MM.1S (cell line): ENCODE measurements around the gene DOK6.

Source experiments
- DNase-seq: peaks from one replicate; pipeline ENCODE4 v3.0.0-alpha.2; 2015
- H2AFZ ChIP-seq: fragments of 300-600 bp; sonication (generic); 2 replicates; pipeline ENCODE4 v1.6.0; 2016; ENCODE audit warnings: antibody characterized with exemption, low read length
- H3F3A ChIP-seq: fragments of 300-600 bp; sonication (generic); 2 replicates; pipeline ENCODE4 v1.6.1; 2016; ENCODE audit warnings: mild to moderate bottlenecking, antibody characterized with exemption, low read length, moderate library complexity, mixed read lengths; ENCODE audit not compliant: insufficient read depth
- H3K27ac ChIP-seq: fragments of 300-600 bp; sonication (generic); 2 replicates; pipeline ENCODE4 v1.5.1; 2016; ENCODE audit warnings: mild to moderate bottlenecking, low read length
- H3K27me3 ChIP-seq: fragments of 300-600 bp; sonication (generic); replicated peaks from 2 replicates; pipeline ENCODE4 v1.6.0; 2016; ENCODE audit warnings: low read length; ENCODE audit not compliant: insufficient read depth
- H3K36me3 ChIP-seq: fragments of 300-600 bp; sonication (generic); replicated peaks from 2 replicates; pipeline ENCODE4 v1.6.1; 2016; ENCODE audit warnings: mild to moderate bottlenecking, low read length, mixed read lengths; ENCODE audit not compliant: insufficient read depth
- H3K4me1 ChIP-seq: fragments of 300-600 bp; sonication (generic); 2 replicates; pipeline ENCODE4 v1.6.1; 2016; ENCODE audit warnings: low read length, mixed read lengths
- H3K4me2 ChIP-seq: fragments of 300-600 bp; sonication (generic); 2 replicates; pipeline ENCODE4 v1.6.0; 2016; ENCODE audit warnings: low read depth, low read length
- H3K4me3 ChIP-seq: fragments of 300-600 bp; sonication (generic); 2 replicates; pipeline ENCODE4 v1.5.1; 2016; ENCODE audit warnings: low read length, mixed read lengths
- H3K79me2 ChIP-seq: fragments of 300-600 bp; sonication (generic); 2 replicates; pipeline ENCODE4 v1.6.1; 2016; ENCODE audit warnings: mixed run types, low read length, mixed read lengths
- H3K9ac ChIP-seq: fragments of 300-600 bp; sonication (generic); 2 replicates; pipeline ENCODE4 v1.6.1; 2016; ENCODE audit warnings: low read length, mixed read lengths
- H3K9me2 ChIP-seq: fragments of 300-600 bp; sonication (generic); replicated peaks from 2 replicates; pipeline ENCODE4 v1.6.1; 2016; ENCODE audit warnings: mild to moderate bottlenecking, low read length, mixed read lengths; ENCODE audit not compliant: insufficient read depth
- H3K9me3 ChIP-seq: fragments of 300-600 bp; sonication (generic); replicated peaks from 2 replicates; pipeline ENCODE4 v1.6.1; 2016; ENCODE audit warnings: mild to moderate bottlenecking, low read length, mixed read lengths; ENCODE audit not compliant: insufficient read depth
- H4K20me1 ChIP-seq: fragments of 300-600 bp; sonication (generic); 2 replicates; pipeline ENCODE4 v1.6.1; 2016; ENCODE audit warnings: mild to moderate bottlenecking, low read length, moderate library complexity, mixed read lengths; ENCODE audit not compliant: insufficient read depth
- EZH2 ChIP-seq: fragments of 300-600 bp; sonication (generic); optimal IDR thresholded peaks from 2 replicates; pipeline ENCODE3; 2017; ENCODE audit warnings: low read depth, mild to moderate bottlenecking, antibody characterized with exemption, low read length, mixed read lengths
- EZH2phosphoT487 ChIP-seq: fragments of 300-600 bp; sonication (generic); IDR thresholded peaks from 2 replicates; pipeline ENCODE4 v1.6.1; 2018; ENCODE audit warnings: antibody characterized with exemption, low read length
- TF ChIP-seq, protein P1 (sequence below): fragments of 300-600 bp; sonication (generic); IDR thresholded peaks from 2 replicates; pipeline ENCODE4 v1.5.1; 2016; ENCODE audit warnings: antibody characterized with exemption, low read length, mixed read lengths

Gene DOK6

DNA sequence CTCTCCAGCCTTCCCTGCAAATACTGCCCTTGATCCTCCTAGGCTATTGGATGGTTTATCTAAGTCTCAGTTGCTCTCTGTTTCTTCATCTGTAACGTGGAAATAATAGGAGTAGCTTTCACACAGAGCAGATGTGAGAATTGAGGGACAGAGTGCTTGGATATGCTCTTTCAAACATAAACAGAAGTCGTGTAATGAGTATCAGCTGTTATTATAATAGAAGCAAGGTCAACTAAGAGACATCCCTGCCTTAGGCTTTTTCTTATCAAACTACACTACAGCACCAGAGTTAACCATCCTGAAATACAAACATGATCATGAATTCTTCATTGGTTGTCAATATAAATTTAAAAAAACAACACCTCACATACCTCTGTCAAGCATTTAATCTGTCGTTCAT, 138.2 kb downstream of the DOK6 start:
- TF ChIP-seq EZH2phosphoT487 = no peak
- TF ChIP-seq, protein P1, sequence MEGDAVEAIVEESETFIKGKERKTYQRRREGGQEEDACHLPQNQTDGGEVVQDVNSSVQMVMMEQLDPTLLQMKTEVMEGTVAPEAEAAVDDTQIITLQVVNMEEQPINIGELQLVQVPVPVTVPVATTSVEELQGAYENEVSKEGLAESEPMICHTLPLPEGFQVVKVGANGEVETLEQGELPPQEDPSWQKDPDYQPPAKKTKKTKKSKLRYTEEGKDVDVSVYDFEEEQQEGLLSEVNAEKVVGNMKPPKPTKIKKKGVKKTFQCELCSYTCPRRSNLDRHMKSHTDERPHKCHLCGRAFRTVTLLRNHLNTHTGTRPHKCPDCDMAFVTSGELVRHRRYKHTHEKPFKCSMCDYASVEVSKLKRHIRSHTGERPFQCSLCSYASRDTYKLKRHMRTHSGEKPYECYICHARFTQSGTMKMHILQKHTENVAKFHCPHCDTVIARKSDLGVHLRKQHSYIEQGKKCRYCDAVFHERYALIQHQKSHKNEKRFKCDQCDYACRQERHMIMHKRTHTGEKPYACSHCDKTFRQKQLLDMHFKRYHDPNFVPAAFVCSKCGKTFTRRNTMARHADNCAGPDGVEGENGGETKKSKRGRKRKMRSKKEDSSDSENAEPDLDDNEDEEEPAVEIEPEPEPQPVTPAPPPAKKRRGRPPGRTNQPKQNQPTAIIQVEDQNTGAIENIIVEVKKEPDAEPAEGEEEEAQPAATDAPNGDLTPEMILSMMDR = no peak
- no peak for TF ChIP-seq EZH2
- Histone ChIP-seq H3K9me3 (no peaks in the 10 kb centered on the region), H3K9ac (no peak overlapping the region), H4K20me1 (no peaks in the 10 kb centered on the region), H3K4me3 (no peak overlapping the region), H3K36me3 (no peaks in the 10 kb centered on the region), H3K9me2 (no peaks in the 10 kb centered on the region), H3F3A (no peaks in the 10 kb centered on the region), H3K4me2 (no peak overlapping the region), H3K27me3 (no peaks in the 10 kb centered on the region), H2AFZ (no peak overlapping the region), H3K79me2 (no peaks in the 10 kb centered on the region), H3K27ac (no peak overlapping the region), H3K4me1 (no peaks in the 10 kb centered on the region)
- no peak for DNase-seq

DNA sequence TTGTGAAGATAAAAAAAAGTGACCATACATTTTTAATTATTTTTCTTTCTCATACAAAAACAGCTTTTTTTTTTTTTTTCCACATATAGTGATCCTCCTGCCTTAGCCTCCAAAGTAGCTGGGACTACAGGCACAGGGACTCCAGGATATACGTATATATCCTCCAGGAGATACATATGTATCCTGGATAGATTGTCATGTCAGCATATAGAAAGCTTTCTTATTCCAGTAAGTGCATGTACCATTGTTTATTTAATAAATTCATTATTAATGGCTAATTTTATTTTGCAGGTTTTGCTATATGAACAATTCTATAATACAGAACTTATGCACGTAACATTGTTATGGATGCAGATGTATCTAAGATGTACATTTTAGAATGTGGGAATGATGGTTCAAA, 138.7 kb downstream of the DOK6 start:
- no peak for DNase-seq
- Histone ChIP-seq H3K27me3 (no peaks in the 10 kb centered on the region), H3K4me1 (no peaks in the 10 kb centered on the region), H3F3A (no peaks in the 10 kb centered on the region), H3K27ac (no peak overlapping the region), H3K36me3 (no peaks in the 10 kb centered on the region), H3K9me2 (no peaks in the 10 kb centered on the region), H3K4me3 (no peak overlapping the region), H2AFZ (no peak overlapping the region), H3K79me2 (no peaks in the 10 kb centered on the region), H3K9me3 (no peaks in the 10 kb centered on the region), H3K4me2 (no peak overlapping the region), H4K20me1 (no peaks in the 10 kb centered on the region), H3K9ac (no peak overlapping the region)
- TF ChIP-seq EZH2 = no peak
- TF ChIP-seq EZH2phosphoT487 = no peak
- TF ChIP-seq, protein P1 = no peak

DNA sequence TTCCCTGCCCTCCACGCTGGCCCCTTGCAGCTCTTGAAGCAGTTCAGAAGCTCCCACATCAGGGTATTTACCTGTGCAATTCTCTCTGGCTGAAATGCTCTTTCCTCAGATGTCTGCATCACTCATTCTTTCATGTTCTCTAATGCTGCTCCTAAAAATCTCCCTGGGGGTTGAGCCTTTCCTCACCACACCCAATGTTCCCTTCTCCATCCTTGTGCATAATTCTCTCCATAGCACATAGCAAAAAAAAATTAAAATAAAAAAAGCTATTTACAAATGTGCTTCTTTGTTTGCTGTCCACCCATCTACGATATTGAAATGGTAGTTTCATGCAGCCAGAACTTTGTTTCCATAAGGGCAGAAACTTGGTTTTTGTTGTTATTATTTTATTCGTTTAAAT, 155.5 kb downstream of the DOK6 start:
- H4K20me1 ChIP-seq = no peaks in the 10 kb centered on the region
- no peaks in the 10 kb centered on the region for H3K36me3 ChIP-seq
- no peak for DNase-seq
- no peak overlapping the region for H3K4me3 ChIP-seq
- no peaks in the 10 kb centered on the region for H3F3A ChIP-seq
- no peaks in the 10 kb centered on the region for H3K4me1 ChIP-seq
- H3K9me2 ChIP-seq = no peaks in the 10 kb centered on the region
- no peak overlapping the region for H2AFZ ChIP-seq
- H3K9ac ChIP-seq = no peak overlapping the region
- no peak overlapping the region for H3K4me2 ChIP-seq
- no peaks in the 10 kb centered on the region for H3K27me3 ChIP-seq
- H3K27ac ChIP-seq = no peak overlapping the region
- no peaks in the 10 kb centered on the region for H3K9me3 ChIP-seq
- H3K79me2 ChIP-seq = no peaks in the 10 kb centered on the region
- TF ChIP-seq, protein P1 = no peak
- TF ChIP-seq EZH2phosphoT487 = no peak
- no peak for TF ChIP-seq EZH2

DNA sequence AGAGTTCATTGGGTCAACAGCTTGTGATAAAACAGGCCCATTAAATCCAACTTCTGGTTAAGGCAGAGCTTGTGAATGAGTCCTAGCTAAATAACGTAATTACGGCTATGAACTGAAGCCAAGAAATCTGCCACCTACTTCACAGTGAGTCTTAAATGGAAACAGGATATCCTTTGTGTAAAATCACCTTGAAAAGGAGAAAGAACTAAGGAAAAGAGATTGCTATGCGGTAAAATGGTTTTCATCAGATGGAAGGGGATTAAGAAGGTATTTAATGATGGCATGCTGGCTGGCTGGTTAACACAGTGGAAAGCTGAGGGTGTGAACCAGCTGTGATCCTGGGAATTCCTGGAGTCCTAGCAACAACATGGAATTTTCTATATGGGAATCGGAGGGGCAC, 156.6 kb downstream of the DOK6 start:
- no peak for DNase-seq
- Histone ChIP-seq H3K9me3 (no peaks in the 10 kb centered on the region), H4K20me1 (no peaks in the 10 kb centered on the region), H3K4me2 (no peak overlapping the region), H3K27me3 (no peaks in the 10 kb centered on the region), H3K9ac (no peak overlapping the region), H3K79me2 (no peaks in the 10 kb centered on the region), H3K36me3 (no peaks in the 10 kb centered on the region), H3K4me3 (no peak overlapping the region), H3K27ac (no peak overlapping the region), H3K4me1 (no peaks in the 10 kb centered on the region), H2AFZ (no peak overlapping the region), H3F3A (no peaks in the 10 kb centered on the region), H3K9me2 (no peaks in the 10 kb centered on the region)
- TF ChIP-seq EZH2phosphoT487 (no peak), EZH2 (no peak)
- TF ChIP-seq, protein P1 = no peak
